GM23338 (cell line): Measurements from ENCODE around the gene TMC1. TPM values are rescaled to one million over a fixed set of nuclear protein-coding genes. Genes with fewer than 3 reads are reported as not detected.

ENCODE experiments used
- ATAC-seq: fragments of 200-7000 bp; cut with Tn5 transposase; 3 replicates; pipeline ENCODE4 v1.9.1; 2020
- DNase-seq: peaks from one replicate; pipeline ENCODE4 v3.0.0-alpha.2; 2015; ENCODE audit warnings: low spot score
- H2AFZ ChIP-seq: fragments of 200-600 bp; sonication (generic); 2 replicates; pipeline ENCODE4 v1.8.0; 2016; ENCODE audit warnings: antibody characterized with exemption, mild to moderate bottlenecking, moderate library complexity
- H3F3A ChIP-seq: fragments of 200-600 bp; sonication (generic); replicated peaks from 2 replicates; pipeline ENCODE4 v1.8.0; 2017; ENCODE audit warnings: antibody characterized with exemption, mixed run types, low read depth
- H3K27ac ChIP-seq: fragments of 200-600 bp; sonication (generic); 2 replicates; pipeline ENCODE4 v1.6.1; 2016; ENCODE audit warnings: low read depth
- H3K27me3 ChIP-seq: fragments of 200-600 bp; sonication (generic); 2 replicates; pipeline ENCODE4 v1.8.0; 2016; ENCODE audit warnings: mild to moderate bottlenecking, mixed run types, moderate library complexity; ENCODE audit not compliant: insufficient read depth
- H3K36me3 ChIP-seq: fragments of 200-600 bp; sonication (generic); 2 replicates; pipeline ENCODE4 v1.8.0; 2016; ENCODE audit warnings: mild to moderate bottlenecking; ENCODE audit not compliant: insufficient read depth
- H3K4me1 ChIP-seq: fragments of 200-600 bp; sonication (generic); 2 replicates; pipeline ENCODE4 v1.8.0; 2016; ENCODE audit warnings: mild to moderate bottlenecking, moderate library complexity; ENCODE audit not compliant: insufficient read depth
- H3K4me2 ChIP-seq: fragments of 200-600 bp; sonication (generic); 2 replicates; pipeline ENCODE4 v1.7.1; 2017; ENCODE audit warnings: mixed run types
- H3K4me3 ChIP-seq: fragments of 200-600 bp; sonication (generic); 2 replicates; pipeline ENCODE4 v1.6.1; 2016; ENCODE audit warnings: mixed run types
- H3K79me2 ChIP-seq: fragments of 200-600 bp; sonication (generic); replicated peaks from 2 replicates; pipeline ENCODE4 v1.8.0; 2017; ENCODE audit warnings: mild to moderate bottlenecking; ENCODE audit not compliant: insufficient read depth
- H3K9me2 ChIP-seq: fragments of 200-600 bp; sonication (generic); 2 replicates; pipeline ENCODE4 v1.8.0; 2017; ENCODE audit not compliant: insufficient read depth
- H4K20me1 ChIP-seq: fragments of 200-600 bp; sonication (generic); replicated peaks from 2 replicates; pipeline ENCODE4 v1.8.0; 2017; ENCODE audit warnings: mild to moderate bottlenecking; ENCODE audit not compliant: insufficient read depth
- H3K27ac Mint-ChIP-seq: 2 replicates; pipeline ENCODE4 v1.8.0; 2020; ENCODE audit warnings: inconsistent platforms, mild to moderate bottlenecking, moderate library complexity, mixed read lengths
- H3K27me3 Mint-ChIP-seq: 3 replicates; pipeline ENCODE4 v1.8.0; 2022; ENCODE audit warnings: low read depth, mild to moderate bottlenecking, moderate library complexity, mixed read lengths, inconsistent platforms; ENCODE audit not compliant: insufficient read depth, poor library complexity
- H3K36me3 Mint-ChIP-seq: 3 replicates; pipeline ENCODE4 v1.8.0; 2021; ENCODE audit warnings: low read depth, mild to moderate bottlenecking, inconsistent platforms, moderate library complexity, mixed read lengths
- H3K4me1 Mint-ChIP-seq: 3 replicates; pipeline ENCODE4 v1.8.0; 2020; ENCODE audit warnings: mild to moderate bottlenecking, inconsistent platforms, mixed read lengths
- H3K4me3 Mint-ChIP-seq: 3 replicates; pipeline ENCODE4 v1.8.0; 2021; ENCODE audit warnings: moderate library complexity, mild to moderate bottlenecking, inconsistent platforms, mixed read lengths
- H3K9me3 Mint-ChIP-seq: 3 replicates; pipeline ENCODE4 v1.8.0; 2020; ENCODE audit warnings: moderate library complexity, mild to moderate bottlenecking, inconsistent platforms, mixed read lengths
- CREB1 ChIP-seq: fragments of 250-450 bp; sonication (Bioruptor Pico); IDR thresholded peaks from 2 replicates; pipeline ENCODE4 v1.5.0; 2020; ENCODE audit warnings: low read depth, mild to moderate bottlenecking, moderate library complexity
- CTCF ChIP-seq, 2 experiments: fragments of 200-600 bp in 1 of 2; sonication (generic) in 1 of 2; conservative IDR thresholded peaks; 2 replicates each; pipeline versions ENCODE4 v1.5.1 to v1.6.1; 2016 to 2017; ENCODE audit warnings: antibody characterized with exemption in 2 of 2, low read depth in 2 of 2, mild to moderate bottlenecking in 2 of 2, moderate library complexity in 1 of 2
- ETS1 ChIP-seq: IDR thresholded peaks from 2 replicates; pipeline ENCODE4 v1.6.1; 2016; ENCODE audit warnings: antibody characterized with exemption
- EZH2 ChIP-seq: fragments of 200-600 bp; sonication (generic); IDR thresholded peaks from one replicate; pipeline ENCODE4 v1.8.0; 2017; ENCODE audit warnings: antibody characterized with exemption, mild to moderate bottlenecking, low read depth; ENCODE audit not compliant: unreplicated experiment
- EZH2phosphoT487 ChIP-seq: fragments of 200-600 bp; sonication (generic); IDR thresholded peaks from one replicate; pipeline ENCODE4 v1.8.1; 2018; ENCODE audit warnings: antibody characterized with exemption; ENCODE audit not compliant: unreplicated experiment
- JUNB ChIP-seq: IDR thresholded peaks from one replicate; pipeline ENCODE4 v1.6.1; 2016; ENCODE audit warnings: antibody characterized with exemption; ENCODE audit not compliant: unreplicated experiment
- NANOG ChIP-seq: IDR thresholded peaks from 2 replicates; pipeline ENCODE4 v1.6.1; 2016; ENCODE audit warnings: antibody characterized with exemption, borderline replicate concordance
- POLR2AphosphoS5 ChIP-seq: IDR thresholded peaks from 2 replicates; pipeline ENCODE4 v1.6.1; 2016; ENCODE audit warnings: antibody characterized with exemption, low read depth
- REST ChIP-seq: IDR thresholded peaks from one replicate; pipeline ENCODE4 v1.6.1; 2018; ENCODE audit warnings: antibody characterized with exemption; ENCODE audit not compliant: unreplicated experiment
- STAT1 ChIP-seq: IDR thresholded peaks from one replicate; pipeline ENCODE4 v1.6.1; 2016; ENCODE audit warnings: antibody characterized with exemption; ENCODE audit not compliant: unreplicated experiment
- ZNF114 ChIP-seq: fragments of 250-450 bp; sonication (Bioruptor Pico); IDR thresholded peaks from 2 replicates; pipeline ENCODE4 v1.5.0; 2020; ENCODE audit warnings: mild to moderate bottlenecking, moderate library complexity
- ZNF331 ChIP-seq: fragments of 250-450 bp; sonication (Bioruptor Pico); IDR thresholded peaks from 2 replicates; pipeline ENCODE4 v1.5.0; 2020; ENCODE audit warnings: low read depth, mild to moderate bottlenecking, moderate library complexity
- ZNF462 ChIP-seq: fragments of 250-450 bp; sonication (Bioruptor Pico); IDR thresholded peaks from 2 replicates; pipeline ENCODE4 v1.5.0; 2020; ENCODE audit warnings: mild to moderate bottlenecking, moderate library complexity
- polyA plus RNA-seq: library from polyadenylated mRNA; unstranded; fragments of >200 nt; fragmentation: Nextera tagmentation; extraction: Ambion mirVana; gene quantifications from 2 replicates; pipeline ENCODE4 v1.2.1, GENCODE V29; 2016
- total RNA-seq: library from RNA; depleted of rRNA; stranded (reverse); fragments of >200 nt; shearing (Covaris generic); gene quantifications from 2 replicates; pipeline ENCODE4 v1.2.3, GENCODE V29; 2014

The TMC1 gene
- total and polyA plus RNA-seq, 2 experiments from 2014 or later, result 0.61 to 1.2 TPM

GRCh38 chr9:72685911-72686310 lies 164.5 kb downstream of the TMC1 start:
- no peaks in the 10 kb centered on the region; the same call in 1 of the 2 replicates for H3K9me2 ChIP-seq
- H3K4me3 Mint-ChIP-seq, result no peak overlapping the region
- H4K20me1 ChIP-seq, result no peaks in the 10 kb centered on the region
- H3K36me3 Mint-ChIP-seq, result peaks cover 14% of the 10 kb centered on the region
- peaks cover 19% of the 10 kb centered on the region; the same call in 2 of the 3 replicates for H3K4me1 Mint-ChIP-seq
- H2AFZ ChIP-seq, result peak overlapping the region; percentile 20; the same call in 1 of the 2 replicates
- H3K79me2 ChIP-seq, result no peaks in the 10 kb centered on the region
- ATAC-seq (no peak), DNase-seq (no peak)
- peaks cover 2% of the 10 kb centered on the region for H3K27me3 Mint-ChIP-seq
- no peak overlapping the region for H3K27ac Mint-ChIP-seq
- no peaks in the 10 kb centered on the region for H3K36me3 ChIP-seq
- no peak overlapping the region for H3K4me3 ChIP-seq
- H3F3A ChIP-seq, result no peaks in the 10 kb centered on the region
- no peaks in the 10 kb centered on the region for H3K27me3 ChIP-seq
- no peak overlapping the region for H3K27ac ChIP-seq
- no peak overlapping the region for H3K4me2 ChIP-seq
- TF ChIP-seq ZNF331 (no peak), NANOG (no peak), ZNF114 (no peak), CTCF (conservative IDR thresholded peaks at IDR 0.05; ENCODE audit: low read depth in 2 of 2) (no peak), CREB1 (CRISPR knock-in tag) (no peak), ZNF462 (no peak), EZH2 (no peak), STAT1 (no peak), JUNB (no peak), POLR2AphosphoS5 (no peak), EZH2phosphoT487 (no peak), REST (no peak), ETS1 (no peak)
- peaks cover 14% of the 10 kb centered on the region for H3K4me1 ChIP-seq
- H3K9me3 Mint-ChIP-seq, result peaks cover 3% of the 10 kb centered on the region
